ENCODE data around the gene OBSCN. TPM values are rescaled to one million over a fixed set of nuclear protein-coding genes. Genes with fewer than 3 reads are reported as not detected.

Gene OBSCN
- total and polyA plus RNA-seq, 2 donors (not counting 3 experiments of a cell fraction or from before 2014, with no cell fraction given) = 1.5 to 2.9 TPM

DNA sequence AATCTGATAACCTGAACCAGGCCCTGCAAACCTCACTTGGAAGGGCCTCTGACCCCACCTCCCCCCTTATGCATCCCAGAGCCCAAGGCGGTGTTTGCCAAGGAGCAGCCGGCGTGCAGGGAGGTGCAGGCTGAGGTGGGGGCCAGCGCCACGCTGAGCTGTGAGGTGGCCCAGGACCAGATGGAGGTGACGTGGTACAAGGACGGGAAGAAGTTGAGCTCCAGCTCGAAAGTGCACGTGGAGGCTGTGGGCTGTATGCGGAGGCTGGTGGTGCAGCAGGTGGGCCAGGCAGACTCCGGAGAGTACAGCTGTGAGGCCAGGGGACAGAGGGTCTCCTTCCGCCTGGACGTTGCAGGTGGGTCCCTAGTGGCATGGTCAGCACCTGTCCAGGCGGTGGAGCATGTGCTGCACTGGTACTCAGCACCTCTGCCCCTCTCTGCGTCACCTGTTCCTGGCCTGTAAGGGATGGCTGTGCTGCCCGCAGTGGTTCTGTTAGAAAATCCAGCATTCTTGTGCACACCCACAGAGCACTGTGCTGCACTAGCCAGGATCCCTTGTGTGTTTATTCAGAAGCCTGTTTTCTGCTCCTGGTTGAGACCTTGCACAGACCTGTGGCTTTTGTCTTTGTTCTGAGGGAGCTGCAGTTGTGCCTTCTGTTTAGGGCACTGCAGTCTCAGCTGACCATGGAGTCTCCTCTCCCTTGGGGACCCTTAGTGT lies 11.6 kb downstream of the OBSCN start:
- Histone ChIP-seq H3K79me2 (ENCODE audit: control insufficient read depth, insufficient read depth, low read length) (no peaks in the 10 kb centered on the region), H3K9me3 (replicated peaks; ENCODE audit: control insufficient read depth, insufficient read depth, low read length) (no peaks in the 10 kb centered on the region), H3K27ac (ENCODE audit: insufficient read depth, low read depth, low read length) (no peak overlapping the region), H2AFZ (ENCODE audit: low read depth, low read length) (no peak overlapping the region), H3K9me1 (replicated peaks; ENCODE audit: control insufficient read depth, extremely low read depth, insufficient read depth, low read length) (no peaks in the 10 kb centered on the region), H3K4me3 (replicated peaks in 1 of 3; ENCODE audit: insufficient read depth in 1 of 3, low read depth in 1 of 3, low read length in 3 of 3) (no peak overlapping the region), H3K9ac (replicated peaks; ENCODE audit: extremely low read depth, insufficient read depth, low read length) (no peak overlapping the region), H3K36me3 (ENCODE audit: control insufficient read depth in 2 of 2, extremely low read depth in 1 of 2, insufficient read depth in 2 of 2, low read length in 2 of 2) (no peaks in the 10 kb centered on the region), H4K20me1 (replicated peaks; ENCODE audit: control insufficient read depth, extremely low read depth, insufficient read depth, low read length) (no peaks in the 10 kb centered on the region), H3K27me3 (ENCODE audit: control insufficient read depth in 2 of 2, insufficient read depth in 2 of 2, low read length in 2 of 2) (no peaks in the 10 kb centered on the region), H3K4me1 (ENCODE audit: control insufficient read depth, extremely low read depth, insufficient read depth, low read length) (no peaks in the 10 kb centered on the region), H3K4me2 (ENCODE audit: insufficient read depth, low read length) (no peak overlapping the region)
- POLR2A ChIA-PET = no interaction called here
- dilution Hi-C loops (cut with MboI; ENCODE audit: extremely low pct_ligation_motif_present, low sequenced_read_pairs) = no loop called here
- TF ChIP-seq EZH2 (IDR thresholded peaks at IDR 0.05; ENCODE audit: borderline replicate concordance, low read depth, low read length, severe bottlenecking) (no peak), POLR2AphosphoS5 (IDR thresholded peaks at IDR 0.05; ENCODE audit: insufficient read depth, low read depth, low read length) (no peak), MYC (IDR thresholded peaks at IDR 0.05; ENCODE audit: low read depth, low read length) (no peak), GATA2 (IDR thresholded peaks at IDR 0.05; ENCODE audit: insufficient read depth, insufficient read length, low read depth, low read length) (no peak), JUN (IDR thresholded peaks at IDR 0.05; ENCODE audit: borderline replicate concordance, insufficient read depth, insufficient read length, low read depth) (no peak), POLR2A (IDR thresholded peaks at IDR 0.05; ENCODE audit: low read depth, low read length) (no peak), FOS (IDR thresholded peaks at IDR 0.05; ENCODE audit: borderline replicate concordance, insufficient read depth, low read length) (no peak)
- TF ChIP-seq, protein P1, sequence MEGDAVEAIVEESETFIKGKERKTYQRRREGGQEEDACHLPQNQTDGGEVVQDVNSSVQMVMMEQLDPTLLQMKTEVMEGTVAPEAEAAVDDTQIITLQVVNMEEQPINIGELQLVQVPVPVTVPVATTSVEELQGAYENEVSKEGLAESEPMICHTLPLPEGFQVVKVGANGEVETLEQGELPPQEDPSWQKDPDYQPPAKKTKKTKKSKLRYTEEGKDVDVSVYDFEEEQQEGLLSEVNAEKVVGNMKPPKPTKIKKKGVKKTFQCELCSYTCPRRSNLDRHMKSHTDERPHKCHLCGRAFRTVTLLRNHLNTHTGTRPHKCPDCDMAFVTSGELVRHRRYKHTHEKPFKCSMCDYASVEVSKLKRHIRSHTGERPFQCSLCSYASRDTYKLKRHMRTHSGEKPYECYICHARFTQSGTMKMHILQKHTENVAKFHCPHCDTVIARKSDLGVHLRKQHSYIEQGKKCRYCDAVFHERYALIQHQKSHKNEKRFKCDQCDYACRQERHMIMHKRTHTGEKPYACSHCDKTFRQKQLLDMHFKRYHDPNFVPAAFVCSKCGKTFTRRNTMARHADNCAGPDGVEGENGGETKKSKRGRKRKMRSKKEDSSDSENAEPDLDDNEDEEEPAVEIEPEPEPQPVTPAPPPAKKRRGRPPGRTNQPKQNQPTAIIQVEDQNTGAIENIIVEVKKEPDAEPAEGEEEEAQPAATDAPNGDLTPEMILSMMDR (IDR thresholded peaks at IDR 0.05; ENCODE audit: extremely low read depth in 1 of 2, insufficient read depth in 1 of 2, low read depth in 1 of 2, low read length in 2 of 2) = no peak
- TF ChIP-seq, protein P2, sequence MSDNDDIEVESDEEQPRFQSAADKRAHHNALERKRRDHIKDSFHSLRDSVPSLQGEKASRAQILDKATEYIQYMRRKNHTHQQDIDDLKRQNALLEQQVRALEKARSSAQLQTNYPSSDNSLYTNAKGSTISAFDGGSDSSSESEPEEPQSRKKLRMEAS (IDR thresholded peaks at IDR 0.05; ENCODE audit: insufficient read depth, insufficient read length) = no peak
- CTCF ChIA-PET = no interaction called here
- DNase-seq (ENCODE audit: low read depth, low spot score) (no peak), FAIRE-seq (no peak)
- intact Hi-C loops (cut with micrococcal nuclease) = loop anchor here (10.0 kb wide), 1 partner anchor 225 kb away; no protein-coding TSS in a partner anchor
- BruUV-seq (replicated peaks) = no TSS peak
